ENCODE measurements around the gene MS4A4A.

MS4A4A gene

DNA sequence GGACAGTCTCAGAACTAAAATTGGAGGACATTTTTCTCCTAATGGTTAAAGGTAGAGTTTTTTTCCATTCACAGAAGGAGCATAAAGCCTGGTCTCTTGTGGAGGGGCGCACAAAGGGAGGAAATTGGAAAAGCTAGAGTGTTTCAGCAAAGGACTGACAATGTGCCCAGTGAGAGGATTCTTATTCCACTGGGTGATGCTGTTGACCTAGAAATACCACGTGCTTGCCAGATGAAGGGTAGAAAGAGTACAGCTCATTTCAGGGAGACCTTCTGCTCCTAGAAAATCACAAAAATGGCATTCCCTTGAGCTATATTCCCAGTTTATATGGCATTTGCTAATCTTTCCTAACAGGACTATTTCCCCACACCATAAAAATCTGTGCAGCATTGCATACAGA, 67.7 kb downstream of the MS4A4A start:
- H3K4me1 ChIP-seq (ENCODE audit: control insufficient read depth, insufficient read depth, low read length) = no peaks in the 10 kb centered on the region
- H3K36me3 ChIP-seq (ENCODE audit: control insufficient read depth in 2 of 2, insufficient read depth in 2 of 2, low read length in 2 of 2) = no peaks in the 10 kb centered on the region
- H3K27ac ChIP-seq (ENCODE audit: low read length) = no peak overlapping the region
- no peak overlapping the region for H3K9ac ChIP-seq (ENCODE audit: low read length in 2 of 2)
- no peaks in the 10 kb centered on the region for H3K9me3 ChIP-seq (ENCODE audit: control insufficient read depth in 2 of 2, low read length in 2 of 2)
- H3K4me3 ChIP-seq (ENCODE audit: low read length in 2 of 2) = no peak overlapping the region
- H3K27me3 ChIP-seq (ENCODE audit: control insufficient read depth in 1 of 2, insufficient read depth in 2 of 2, low read length in 2 of 2) = no peaks in the 10 kb centered on the region

DNA sequence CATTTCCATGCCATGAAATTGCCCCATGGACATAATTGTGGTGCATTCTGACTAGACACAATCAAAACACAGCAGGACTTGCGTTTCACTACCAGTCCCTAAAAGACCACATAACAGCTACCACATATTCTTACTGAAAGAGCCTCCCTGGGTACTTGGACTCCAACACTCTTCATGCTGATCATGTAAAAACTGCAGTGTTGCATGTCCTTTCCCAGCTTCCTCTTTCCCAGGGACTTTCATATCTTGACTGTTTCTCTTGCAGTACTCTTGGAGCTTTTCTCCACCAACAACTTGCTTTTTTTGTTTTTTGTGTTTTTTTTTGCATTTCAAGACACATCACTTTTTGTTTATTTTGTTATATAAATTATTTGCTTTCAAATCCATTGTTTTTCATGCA, 69.5 kb downstream of the MS4A4A start:
- no peaks in the 10 kb centered on the region for H3K4me1 ChIP-seq (ENCODE audit: control insufficient read depth, insufficient read depth, low read length)
- no peak overlapping the region for H3K27ac ChIP-seq (ENCODE audit: low read length)
- no peaks in the 10 kb centered on the region for H3K9me3 ChIP-seq (ENCODE audit: control insufficient read depth in 2 of 2, low read length in 2 of 2)
- H3K27me3 ChIP-seq (ENCODE audit: control insufficient read depth in 1 of 2, insufficient read depth in 2 of 2, low read length in 2 of 2) = no peaks in the 10 kb centered on the region
- H3K36me3 ChIP-seq (ENCODE audit: control insufficient read depth in 2 of 2, insufficient read depth in 2 of 2, low read length in 2 of 2) = no peaks in the 10 kb centered on the region
- no peak overlapping the region for H3K9ac ChIP-seq (ENCODE audit: low read length in 2 of 2)
- H3K4me3 ChIP-seq (ENCODE audit: low read length in 2 of 2) = no peak overlapping the region

DNA sequence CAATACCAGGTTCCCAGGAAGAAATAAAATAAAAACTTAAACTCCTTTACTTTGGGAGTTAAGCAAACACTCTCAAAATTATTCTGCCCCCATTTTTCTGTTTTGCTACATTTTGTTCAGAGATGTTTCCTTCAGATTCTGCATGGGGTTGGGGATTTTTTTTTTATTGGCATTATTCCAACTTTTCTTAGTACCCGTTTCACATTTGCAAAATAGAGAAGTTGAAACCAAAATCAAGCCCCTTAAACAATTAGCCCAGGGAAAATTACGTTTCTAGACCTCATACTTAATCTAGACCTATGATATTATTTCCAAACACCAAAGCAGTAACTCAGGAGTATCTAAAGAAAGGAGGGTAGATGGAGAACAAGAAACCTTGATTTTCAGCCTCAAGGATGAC, 77.3 kb downstream of the MS4A4A start:
- Histone ChIP-seq H3K36me3 (ENCODE audit: control insufficient read depth in 2 of 2, insufficient read depth in 2 of 2, low read length in 2 of 2) (no peaks in the 10 kb centered on the region), H3K27ac (ENCODE audit: low read length) (no peak overlapping the region), H3K4me1 (ENCODE audit: control insufficient read depth, insufficient read depth, low read length) (no peaks in the 10 kb centered on the region), H3K9ac (ENCODE audit: low read length in 2 of 2) (no peak overlapping the region), H3K27me3 (ENCODE audit: control insufficient read depth in 1 of 2, insufficient read depth in 2 of 2, low read length in 2 of 2) (no peaks in the 10 kb centered on the region), H3K9me3 (ENCODE audit: control insufficient read depth in 2 of 2, low read length in 2 of 2) (no peaks in the 10 kb centered on the region), H3K4me3 (ENCODE audit: low read length in 2 of 2) (no peak overlapping the region)
